Measurements from ENCODE around the gene PRICKLE2. TPM values are rescaled to one million over a fixed set of nuclear protein-coding genes. Genes with fewer than 3 reads are reported as not detected.

The PRICKLE2 gene
- polyA plus RNA-seq, 1 donor (not counting 4 experiments of a cell fraction or from before 2014, with no cell fraction given): 7.8 TPM

DNA sequence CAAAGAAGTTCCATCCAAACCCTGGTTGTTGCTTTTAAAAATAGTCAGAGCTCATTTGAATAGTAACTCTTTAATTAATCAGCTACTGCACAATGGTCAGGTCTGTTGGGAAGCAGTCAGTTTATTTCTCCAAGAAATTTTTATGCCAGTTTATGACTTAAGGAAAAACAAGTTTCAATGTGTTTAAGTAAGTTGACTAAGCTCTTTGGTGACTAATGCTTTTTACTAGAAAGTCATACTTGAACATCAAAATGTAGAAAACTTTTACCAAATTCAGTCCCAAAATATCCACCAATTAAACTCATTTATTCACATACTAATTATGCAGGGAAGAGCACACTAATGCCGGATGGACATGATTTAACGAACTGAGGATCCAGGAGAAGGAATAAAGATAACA lies 22.1 kb downstream of the PRICKLE2 start:
- H3K27me3 ChIP-seq (ENCODE audit: control insufficient read depth, extremely low read depth, insufficient read depth, low read length): no peaks in the 10 kb centered on the region
- peaks cover 12% of the 10 kb centered on the region for H3K79me2 ChIP-seq (ENCODE audit: control insufficient read depth, insufficient read depth, low read length)
- TF ChIP-seq EZH2 (IDR thresholded peaks at IDR 0.05; ENCODE audit: low read length) (no peak), CTCF (optimal IDR thresholded peaks at IDR 0.05 in 1 of 3, IDR thresholded peaks at IDR 0.05 in 1 of 3, conservative IDR thresholded peaks at IDR 0.05 in 1 of 3; ENCODE audit: extremely low read depth in 1 of 3, insufficient read depth in 2 of 3, low read length in 3 of 3) (no peak)
- H3K27ac ChIP-seq (ENCODE audit: control insufficient read depth, insufficient read depth, low read length): no peak overlapping the region
- H3K36me3 ChIP-seq (ENCODE audit: control insufficient read depth in 2 of 2, extremely low read depth in 1 of 2, insufficient read depth in 2 of 2, low read length in 2 of 2): no peaks in the 10 kb centered on the region
- no peaks in the 10 kb centered on the region for H3K9me1 ChIP-seq (ENCODE audit: control insufficient read depth, extremely low read depth, insufficient read depth, low read length)
- peaks cover 3% of the 10 kb centered on the region for H4K20me1 ChIP-seq (ENCODE audit: control insufficient read depth, extremely low read depth, insufficient read depth, low read length)
- H3K4me3 ChIP-seq (ENCODE audit: control insufficient read depth in 2 of 3, extremely low read depth in 1 of 3, insufficient read depth in 2 of 3, low read depth in 1 of 3, low read length in 3 of 3): no peak overlapping the region
- H3K9ac ChIP-seq (ENCODE audit: control insufficient read depth, extremely low read depth, insufficient read depth, low read length): no peak overlapping the region
- peaks cover 20% of the 10 kb centered on the region for H3K4me1 ChIP-seq (ENCODE audit: control insufficient read depth, extremely low read depth, insufficient read depth, low read length)
- H3K9me3 ChIP-seq (ENCODE audit: control insufficient read depth, low read depth, low read length): no peaks in the 10 kb centered on the region
- DNase-seq (ENCODE audit: low read depth, low spot score): no peak
- no peak overlapping the region for H3K4me2 ChIP-seq (ENCODE audit: control insufficient read depth, extremely low read depth, insufficient read depth, low read depth, low read length)
- no peak overlapping the region for H2AFZ ChIP-seq (ENCODE audit: control insufficient read depth, low read length)
- dilution Hi-C loops (cut with MboI; ENCODE audit: extremely low pct_ligation_motif_present, low sequenced_read_pairs): no loop called here
- peak; percentile 67 for FAIRE-seq

DNA sequence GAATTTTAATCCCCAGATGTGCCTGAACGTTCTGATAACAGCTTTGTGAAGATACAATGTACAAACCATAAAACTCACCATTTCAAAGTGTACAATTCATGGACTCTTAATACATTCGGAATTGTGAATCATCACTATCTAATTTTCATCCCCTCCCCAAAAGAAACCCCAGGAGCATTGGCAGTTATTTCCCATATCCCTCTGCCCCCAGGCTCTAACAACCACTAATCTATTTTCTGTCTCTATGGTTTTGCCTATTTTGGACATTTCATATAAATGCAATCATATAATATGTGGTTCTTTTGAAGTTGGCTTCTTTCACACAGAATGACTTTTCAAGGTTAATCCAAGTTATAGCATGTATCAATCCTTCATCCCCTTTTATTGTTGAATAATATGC lies 25.3 kb downstream of the PRICKLE2 start:
- no peak overlapping the region for H2AFZ ChIP-seq (ENCODE audit: control insufficient read depth, low read length)
- FAIRE-seq (peak; percentile 61), DNase-seq (ENCODE audit: low read depth, low spot score) (no peak)
- no peaks in the 10 kb centered on the region for H3K36me3 ChIP-seq (ENCODE audit: control insufficient read depth in 2 of 2, extremely low read depth in 1 of 2, insufficient read depth in 2 of 2, low read length in 2 of 2)
- no peaks in the 10 kb centered on the region for H3K27me3 ChIP-seq (ENCODE audit: control insufficient read depth, extremely low read depth, insufficient read depth, low read length)
- no peak overlapping the region for H3K27ac ChIP-seq (ENCODE audit: control insufficient read depth, insufficient read depth, low read length)
- H3K79me2 ChIP-seq (ENCODE audit: control insufficient read depth, insufficient read depth, low read length): peaks cover 6% of the 10 kb centered on the region
- peaks cover 3% of the 10 kb centered on the region for H4K20me1 ChIP-seq (ENCODE audit: control insufficient read depth, extremely low read depth, insufficient read depth, low read length)
- no peaks in the 10 kb centered on the region for H3K9me3 ChIP-seq (ENCODE audit: control insufficient read depth, low read depth, low read length)
- peaks cover 20% of the 10 kb centered on the region for H3K4me1 ChIP-seq (ENCODE audit: control insufficient read depth, extremely low read depth, insufficient read depth, low read length)
- no peak overlapping the region for H3K4me2 ChIP-seq (ENCODE audit: control insufficient read depth, extremely low read depth, insufficient read depth, low read depth, low read length)
- H3K4me3 ChIP-seq (ENCODE audit: control insufficient read depth in 2 of 3, extremely low read depth in 1 of 3, insufficient read depth in 2 of 3, low read depth in 1 of 3, low read length in 3 of 3): no peak overlapping the region
- dilution Hi-C loops (cut with MboI; ENCODE audit: extremely low pct_ligation_motif_present, low sequenced_read_pairs): no loop called here
- H3K9ac ChIP-seq (ENCODE audit: control insufficient read depth, extremely low read depth, insufficient read depth, low read length): no peak overlapping the region
- TF ChIP-seq EZH2 (IDR thresholded peaks at IDR 0.05; ENCODE audit: low read length) (no peak), CTCF (optimal IDR thresholded peaks at IDR 0.05 in 1 of 3, IDR thresholded peaks at IDR 0.05 in 1 of 3, conservative IDR thresholded peaks at IDR 0.05 in 1 of 3; ENCODE audit: extremely low read depth in 1 of 3, insufficient read depth in 2 of 3, low read length in 3 of 3) (no peak)
- H3K9me1 ChIP-seq (ENCODE audit: control insufficient read depth, extremely low read depth, insufficient read depth, low read length): no peaks in the 10 kb centered on the region
